ENCODE results near the gene MBOAT2. TPM values are rescaled to one million over a fixed set of nuclear protein-coding genes. Genes with fewer than 3 reads are reported as not detected.

MBOAT2 gene
- total RNA-seq, 2 donors from 2014 or later: 14.4 to 16.8 TPM

GRCh38 chr2:8993902-8994278 lies 9.6 kb downstream of the MBOAT2 start:
- DNase-seq (ENCODE audit: low spot score) (no peak), ATAC-seq (ENCODE audit: insufficient number of reproducible peaks, low FRiP score, low read depth) (no peak)
- no peak overlapping the region for H3K27ac ChIP-seq
- H3K4me1 ChIP-seq (ENCODE audit: control insufficient read depth in 1 of 2, low read depth in 2 of 2): peaks cover 8 to 16% of the 10 kb centered on the region in 2 donors
- H3K9me3 ChIP-seq: no peaks in the 10 kb centered on the region
- no peaks in the 10 kb centered on the region for H3K27me3 ChIP-seq (replicated peaks; ENCODE audit: insufficient read depth)
- H3K36me3 ChIP-seq: no peaks in the 10 kb centered on the region
- TF ChIP-seq, protein P1, sequence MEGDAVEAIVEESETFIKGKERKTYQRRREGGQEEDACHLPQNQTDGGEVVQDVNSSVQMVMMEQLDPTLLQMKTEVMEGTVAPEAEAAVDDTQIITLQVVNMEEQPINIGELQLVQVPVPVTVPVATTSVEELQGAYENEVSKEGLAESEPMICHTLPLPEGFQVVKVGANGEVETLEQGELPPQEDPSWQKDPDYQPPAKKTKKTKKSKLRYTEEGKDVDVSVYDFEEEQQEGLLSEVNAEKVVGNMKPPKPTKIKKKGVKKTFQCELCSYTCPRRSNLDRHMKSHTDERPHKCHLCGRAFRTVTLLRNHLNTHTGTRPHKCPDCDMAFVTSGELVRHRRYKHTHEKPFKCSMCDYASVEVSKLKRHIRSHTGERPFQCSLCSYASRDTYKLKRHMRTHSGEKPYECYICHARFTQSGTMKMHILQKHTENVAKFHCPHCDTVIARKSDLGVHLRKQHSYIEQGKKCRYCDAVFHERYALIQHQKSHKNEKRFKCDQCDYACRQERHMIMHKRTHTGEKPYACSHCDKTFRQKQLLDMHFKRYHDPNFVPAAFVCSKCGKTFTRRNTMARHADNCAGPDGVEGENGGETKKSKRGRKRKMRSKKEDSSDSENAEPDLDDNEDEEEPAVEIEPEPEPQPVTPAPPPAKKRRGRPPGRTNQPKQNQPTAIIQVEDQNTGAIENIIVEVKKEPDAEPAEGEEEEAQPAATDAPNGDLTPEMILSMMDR (IDR thresholded peaks at IDR 0.05): no peak
- no peak overlapping the region for H3K4me3 ChIP-seq

DNA sequence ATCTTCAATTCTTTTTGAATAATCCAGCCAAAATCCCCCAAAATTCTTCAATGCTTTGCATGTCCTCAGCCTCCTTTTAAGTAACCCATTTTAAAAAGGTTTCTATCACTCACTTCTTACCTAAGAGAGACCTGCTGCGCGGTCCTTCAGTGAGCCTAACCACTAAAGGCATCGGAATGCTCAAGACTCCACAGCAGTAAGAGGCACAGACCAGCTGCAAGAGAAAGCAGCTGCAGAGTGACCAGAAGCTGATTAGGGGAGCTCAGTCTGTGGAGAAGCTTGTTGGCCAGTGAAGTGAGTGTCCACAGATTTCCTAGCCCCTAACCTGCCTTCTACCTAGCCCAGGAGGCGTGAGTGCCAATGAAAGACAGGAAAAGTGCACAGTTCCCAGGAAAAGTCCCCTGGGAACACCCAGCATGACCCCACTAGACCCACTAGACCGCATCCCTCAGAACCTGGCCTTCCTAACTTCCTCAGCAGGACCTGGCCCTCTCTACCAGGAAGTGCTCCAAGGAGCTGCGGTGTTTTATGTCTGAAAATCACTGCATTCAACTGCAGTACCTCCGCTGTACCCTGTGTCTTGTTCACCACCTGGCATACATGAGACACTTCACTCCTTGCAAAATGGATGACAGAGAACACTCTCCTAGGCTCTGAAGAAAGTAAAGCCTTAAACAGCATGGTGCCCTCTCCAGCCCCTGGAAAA lies 10.1 kb downstream of the MBOAT2 start:
- TF ChIP-seq, protein P1 (IDR thresholded peaks at IDR 0.05): no peak
- H3K4me1 ChIP-seq (ENCODE audit: control insufficient read depth in 1 of 2, low read depth in 2 of 2): peaks cover 8 to 16% of the 10 kb centered on the region in 2 donors
- ATAC-seq (ENCODE audit: insufficient number of reproducible peaks, low FRiP score, low read depth): no peak

GRCh38 chr2:8992643-8993042 lies 10.8 kb downstream of the MBOAT2 start:
- Histone ChIP-seq H3K9me3 (no peaks in the 10 kb centered on the region), H3K36me3 (no peaks in the 10 kb centered on the region), H3K4me3 (no peak overlapping the region), H3K27me3 (replicated peaks; ENCODE audit: insufficient read depth) (no peaks in the 10 kb centered on the region), H3K27ac (no peak overlapping the region), H3K4me1 (ENCODE audit: control insufficient read depth in 1 of 2, low read depth in 2 of 2) (peaks cover 5 to 9% of the 10 kb centered on the region in 2 donors)
- no peak for ATAC-seq (ENCODE audit: insufficient number of reproducible peaks, low FRiP score, low read depth)
- TF ChIP-seq, protein P1 (IDR thresholded peaks at IDR 0.05): no peak
- DNase-seq (ENCODE audit: low spot score): no peak

More for the DNA sequence above, 10.1 kb downstream of the MBOAT2 start:
- no peak for DNase-seq (ENCODE audit: low spot score)
- Histone ChIP-seq H3K36me3 (no peaks in the 10 kb centered on the region), H3K9me3 (no peaks in the 10 kb centered on the region), H3K4me3 (no peak overlapping the region), H3K27me3 (replicated peaks; ENCODE audit: insufficient read depth) (no peaks in the 10 kb centered on the region), H3K27ac (no peak overlapping the region)

GRCh38 chr2:8989536-8990079 lies 13.9 kb downstream of the MBOAT2 start:
- TF ChIP-seq, protein P1 (IDR thresholded peaks at IDR 0.05): no peak
- H3K4me1 ChIP-seq (ENCODE audit: control insufficient read depth in 1 of 2, low read depth in 2 of 2): peaks cover 3 to 5% of the 10 kb centered on the region in 2 donors
- no peak overlapping the region for H3K4me3 ChIP-seq
- no peak for DNase-seq (ENCODE audit: low spot score)
- ATAC-seq (ENCODE audit: insufficient number of reproducible peaks, low FRiP score, low read depth): no peak
- H3K27me3 ChIP-seq (replicated peaks; ENCODE audit: insufficient read depth): no peaks in the 10 kb centered on the region
- H3K9me3 ChIP-seq: no peaks in the 10 kb centered on the region
- no peaks in the 10 kb centered on the region for H3K36me3 ChIP-seq
- H3K27ac ChIP-seq: no peak overlapping the region

GRCh38 chr2:8987410-8987809 lies 16.1 kb downstream of the MBOAT2 start:
- Histone ChIP-seq H3K9me3 (no peaks in the 10 kb centered on the region), H3K36me3 (no peaks in the 10 kb centered on the region), H3K4me3 (no peak overlapping the region), H3K4me1 (ENCODE audit: control insufficient read depth in 1 of 2, low read depth in 2 of 2) (peaks cover 3 to 5% of the 10 kb centered on the region in 2 donors), H3K27ac (no peak overlapping the region), H3K27me3 (replicated peaks; ENCODE audit: insufficient read depth) (no peaks in the 10 kb centered on the region)
- DNase-seq (ENCODE audit: low spot score) (no peak), ATAC-seq (ENCODE audit: insufficient number of reproducible peaks, low FRiP score, low read depth) (no peak)
- TF ChIP-seq, protein P1 (IDR thresholded peaks at IDR 0.05): no peak
